ENCODE results near the gene PODXL2. TPM values are rescaled to one million over a fixed set of nuclear protein-coding genes. Genes with fewer than 3 reads are reported as not detected.

The PODXL2 gene
- total RNA-seq, 1 donor from 2014 or later: 14.5 TPM

DNA sequence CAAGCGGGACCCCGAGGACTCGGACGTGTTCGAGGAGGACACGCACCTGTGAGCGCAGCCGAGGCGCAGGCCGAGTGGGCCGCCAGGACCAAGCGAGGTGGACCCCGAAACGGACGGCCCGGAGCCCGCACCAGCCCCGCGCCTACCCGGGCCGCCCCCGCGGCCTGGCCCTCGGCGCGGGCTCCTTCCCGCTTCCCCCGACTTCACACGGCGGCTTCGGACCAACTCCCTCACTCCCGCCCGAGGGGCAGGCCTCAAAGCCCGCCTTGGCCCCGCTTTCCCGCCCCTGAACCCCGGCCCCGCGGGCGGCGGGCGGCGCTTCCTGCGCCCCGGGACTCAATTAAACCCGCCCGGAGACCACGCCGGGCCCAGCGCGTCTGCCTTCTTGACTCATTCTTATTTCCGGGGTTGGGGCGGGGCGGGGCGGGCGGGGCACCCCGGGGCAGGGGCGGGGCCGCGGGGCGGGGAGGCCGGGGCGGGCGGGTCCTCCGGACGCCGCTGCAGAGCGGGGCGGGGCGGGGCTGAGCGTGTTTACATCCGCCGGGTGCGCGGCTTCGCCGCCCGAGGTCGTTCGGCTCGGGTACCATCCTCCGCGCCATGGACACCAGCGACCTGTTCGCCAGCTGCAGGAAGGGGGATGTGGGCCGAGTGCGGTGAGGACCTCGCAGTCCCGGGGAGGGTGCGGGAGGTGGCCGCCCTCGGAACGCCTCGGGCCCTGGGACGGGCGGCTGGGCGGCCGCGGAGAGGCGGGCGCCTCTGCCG, 43.6 kb downstream of the PODXL2 start, which contains the start of gene ABTB1:
Gene ABTB1 (plus strand): TSS at position 524 of the 762 bp plus-strand sequence. CDS start 74 bp downstream, at position 598.
- Histone ChIP-seq H3K4me1 (ENCODE audit: insufficient read depth, low read length) (peaks cover 11% of the 10 kb centered on the region), H3K4me3 (ENCODE audit: insufficient read depth, low read depth, low read length) (peak within 1 kb of the TSS; percentile 76), H3K27me3 (ENCODE audit: insufficient read depth, low read length) (no peaks in the 10 kb centered on the region), H2AFZ (ENCODE audit: low read depth, low read length) (peak within 1 kb of the TSS; percentile 95), H4K20me1 (ENCODE audit: insufficient read depth, low read length) (no peaks in the 10 kb centered on the region), H3K9ac (ENCODE audit: low read length) (peak within 1 kb of the TSS; percentile 92), H3K36me3 (ENCODE audit: insufficient read depth, low read length) (no peaks in the 10 kb centered on the region), H3K4me2 (ENCODE audit: low read length) (peak within 1 kb of the TSS; percentile 91), H3K79me2 (ENCODE audit: insufficient read depth, low read length) (no peaks in the 10 kb centered on the region), H3K27ac (ENCODE audit: low read depth, low read length) (peak within 1 kb of the TSS; percentile 88), H3K9me3 (ENCODE audit: insufficient read depth, low read depth, low read length) (no peaks in the 10 kb centered on the region)
- Mint-ChIP-seq H3K36me3 (ENCODE audit: low read depth, unreplicated experiment) (peaks cover 14% of the 10 kb centered on the region), H3K27me3 (ENCODE audit: low read depth, unreplicated experiment) (peaks cover 12% of the 10 kb centered on the region), H3K4me1 (ENCODE audit: low read depth, unreplicated experiment) (no peaks in the 10 kb centered on the region), H3K9me3 (ENCODE audit: unreplicated experiment) (no peaks in the 10 kb centered on the region), H3K27ac (ENCODE audit: unreplicated experiment) (peak within 1 kb of the TSS; percentile 87), H3K4me3 (ENCODE audit: unreplicated experiment) (peak within 1 kb of the TSS; percentile 87)
- DNase-seq (ENCODE audit: low read depth) (peak; percentile 35), FAIRE-seq (no peak)
- TF ChIP-seq CTCF (IDR thresholded peaks at IDR 0.05; ENCODE audit: insufficient read depth, low read depth, low read length) (no peak), EZH2 (IDR thresholded peaks at IDR 0.05; ENCODE audit: insufficient read depth, low read length) (peak; percentile 3)

- DNase-seq (ENCODE audit: low read depth) (peak; percentile 43), FAIRE-seq (no peak)
- Histone ChIP-seq H3K79me2 (ENCODE audit: insufficient read depth, low read length) (no peaks in the 10 kb centered on the region), H2AFZ (ENCODE audit: low read depth, low read length) (peak overlapping the region; percentile 95), H3K27me3 (ENCODE audit: insufficient read depth, low read length) (no peaks in the 10 kb centered on the region), H3K36me3 (ENCODE audit: insufficient read depth, low read length) (no peaks in the 10 kb centered on the region), H4K20me1 (ENCODE audit: insufficient read depth, low read length) (no peaks in the 10 kb centered on the region), H3K27ac (ENCODE audit: low read depth, low read length) (peak overlapping the region; percentile 39), H3K4me1 (ENCODE audit: insufficient read depth, low read length) (peaks cover 11% of the 10 kb centered on the region), H3K9ac (ENCODE audit: low read length) (peak overlapping the region; percentile 90), H3K9me3 (ENCODE audit: insufficient read depth, low read depth, low read length) (no peaks in the 10 kb centered on the region), H3K4me3 (ENCODE audit: insufficient read depth, low read depth, low read length) (peak overlapping the region; percentile 76), H3K4me2 (ENCODE audit: low read length) (peak overlapping the region; percentile 87)
- H3K9me3 Mint-ChIP-seq (ENCODE audit: unreplicated experiment): no peaks in the 10 kb centered on the region
- peak overlapping the region; percentile 86 for H3K4me3 Mint-ChIP-seq (ENCODE audit: unreplicated experiment)
- H3K4me1 Mint-ChIP-seq (ENCODE audit: low read depth, unreplicated experiment): no peaks in the 10 kb centered on the region
- H3K27ac Mint-ChIP-seq (ENCODE audit: unreplicated experiment): peak overlapping the region; percentile 87
- no peak for TF ChIP-seq CTCF (IDR thresholded peaks at IDR 0.05; ENCODE audit: insufficient read depth, low read depth, low read length)
- TF ChIP-seq EZH2 (IDR thresholded peaks at IDR 0.05; ENCODE audit: insufficient read depth, low read length): no peak
- peaks cover 18% of the 10 kb centered on the region for H3K36me3 Mint-ChIP-seq (ENCODE audit: low read depth, unreplicated experiment)
- peaks cover 11% of the 10 kb centered on the region for H3K27me3 Mint-ChIP-seq (ENCODE audit: low read depth, unreplicated experiment)
These were observed 44.5 kb downstream of the PODXL2 start for GRCh38 chr3:127673191-127674100.

All from astrocyte (in vitro differentiated cells and primary cell).